GM10847 (cell line): ENCODE results near the gene OXSR1.

ENCODE experiments used
- POLR2A ChIP-seq: IDR thresholded peaks from 2 replicates; pipeline ENCODE4 v1.6.1; 2011; ENCODE audit not compliant: insufficient read length; ENCODE audit errors: extremely low read depth

Gene OXSR1

GRCh38 chr3:38264779-38265178 is 99.4 kb downstream of the OXSR1 start:
- no peak for TF ChIP-seq POLR2A

GRCh38 chr3:38265604-38266307 is 100.4 kb downstream of the OXSR1 start, which contains the start of gene SLC22A13:
SLC22A13 (plus strand) TSS chr3:38265812; CDS start chr3:38265861, 49 bp downstream.
- TF ChIP-seq POLR2A: no peak

- no peak for TF ChIP-seq POLR2A
Observed at GRCh38 chr3:38266810-38267209, 101.5 kb downstream of the OXSR1 start.

DNA sequence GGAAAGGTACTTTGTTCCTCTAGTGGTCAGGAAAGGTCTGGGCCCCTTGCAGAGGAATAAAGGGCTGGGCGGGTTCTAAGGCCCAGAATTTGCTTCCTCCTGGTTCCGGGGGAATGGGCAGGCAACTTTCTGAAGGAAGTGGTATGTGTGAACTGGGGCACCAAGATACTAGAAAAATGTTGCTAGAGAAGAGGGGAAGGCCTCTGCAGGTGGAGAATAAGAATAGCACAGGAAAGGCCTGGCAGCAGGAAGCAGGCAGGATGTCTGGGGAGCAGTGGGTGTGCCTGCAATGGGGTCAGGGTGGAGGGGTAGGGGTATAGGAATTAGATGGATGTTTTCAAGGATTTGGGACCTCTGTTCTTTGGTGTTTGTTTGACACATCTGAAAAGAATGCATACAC is 102.3 kb downstream of the OXSR1 start:
- TF ChIP-seq POLR2A: no peak

GRCh38 chr3:38268087-38268486 is 102.8 kb downstream of the OXSR1 start:
- no peak for TF ChIP-seq POLR2A

- TF ChIP-seq POLR2A: no peak
Observed at GRCh38 chr3:38268522-38268921, 103.2 kb downstream of the OXSR1 start.

- TF ChIP-seq POLR2A: no peak
Observed at GRCh38 chr3:38270606-38271005, 105.3 kb downstream of the OXSR1 start.

DNA sequence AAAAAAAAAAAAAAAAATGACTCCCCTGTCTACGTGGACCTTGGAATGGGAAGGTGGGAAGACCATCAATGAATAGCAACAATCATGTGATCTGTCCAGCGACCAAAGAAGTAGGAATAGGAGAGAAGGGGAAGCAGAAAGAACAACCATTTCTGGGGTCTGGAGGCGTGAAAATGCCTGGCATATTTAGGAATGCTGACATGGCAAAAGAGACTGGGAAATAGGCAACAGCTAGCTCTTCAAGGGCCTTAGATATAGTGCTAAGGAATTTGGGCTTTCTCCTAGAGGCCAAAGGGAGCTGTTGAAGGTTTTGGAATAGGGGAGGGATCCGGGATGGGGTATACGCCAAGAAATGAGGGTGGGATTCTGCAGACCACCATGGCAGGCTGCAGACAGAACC is 106.2 kb downstream of the OXSR1 start:
- no peak for TF ChIP-seq POLR2A

GRCh38 chr3:38274864-38275649 is 109.7 kb downstream of the OXSR1 start:
- no peak for TF ChIP-seq POLR2A

- no peak for TF ChIP-seq POLR2A
Observed at GRCh38 chr3:38275658-38276057, 110.3 kb downstream of the OXSR1 start.

DNA sequence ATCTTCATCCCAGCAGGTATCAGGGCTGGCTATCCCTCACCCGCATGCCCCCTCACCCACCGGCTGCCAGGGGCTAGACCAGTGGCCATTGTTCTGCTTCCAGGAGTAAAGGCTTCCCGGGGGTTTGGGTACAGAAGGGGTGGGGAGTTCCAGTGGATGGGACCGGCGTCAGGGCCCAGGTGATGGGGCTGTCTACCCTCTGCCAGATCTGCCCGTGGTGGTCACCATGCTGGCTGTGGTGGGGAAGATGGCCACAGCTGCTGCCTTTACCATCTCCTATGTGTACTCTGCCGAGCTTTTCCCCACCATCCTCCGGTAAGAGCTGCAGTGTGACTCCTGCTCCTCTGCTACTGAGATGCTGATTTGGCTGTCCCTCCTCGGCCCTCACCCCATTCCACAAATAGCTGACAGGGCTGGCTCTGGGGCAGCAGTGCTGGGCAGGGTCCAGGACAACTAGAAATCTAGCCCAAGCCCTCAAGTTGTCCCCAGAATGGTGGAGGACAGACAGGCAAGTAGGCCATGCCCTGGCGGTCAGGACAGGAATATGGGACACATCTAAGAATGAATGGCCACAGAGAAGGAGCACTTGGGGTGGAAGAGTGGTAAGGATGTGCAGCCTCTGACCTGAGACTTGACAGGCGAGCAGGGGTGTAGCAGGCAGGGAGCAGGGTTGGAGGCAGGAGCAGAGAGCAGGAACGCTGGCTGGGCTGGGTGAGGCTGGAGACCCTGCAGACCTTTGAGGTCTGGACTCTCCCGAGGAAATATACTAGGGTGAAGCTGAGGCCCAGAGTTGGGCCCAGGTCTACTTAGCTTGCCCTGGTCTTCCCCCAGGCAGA is 111.0 kb downstream of the OXSR1 start:
- TF ChIP-seq POLR2A: no peak

DNA sequence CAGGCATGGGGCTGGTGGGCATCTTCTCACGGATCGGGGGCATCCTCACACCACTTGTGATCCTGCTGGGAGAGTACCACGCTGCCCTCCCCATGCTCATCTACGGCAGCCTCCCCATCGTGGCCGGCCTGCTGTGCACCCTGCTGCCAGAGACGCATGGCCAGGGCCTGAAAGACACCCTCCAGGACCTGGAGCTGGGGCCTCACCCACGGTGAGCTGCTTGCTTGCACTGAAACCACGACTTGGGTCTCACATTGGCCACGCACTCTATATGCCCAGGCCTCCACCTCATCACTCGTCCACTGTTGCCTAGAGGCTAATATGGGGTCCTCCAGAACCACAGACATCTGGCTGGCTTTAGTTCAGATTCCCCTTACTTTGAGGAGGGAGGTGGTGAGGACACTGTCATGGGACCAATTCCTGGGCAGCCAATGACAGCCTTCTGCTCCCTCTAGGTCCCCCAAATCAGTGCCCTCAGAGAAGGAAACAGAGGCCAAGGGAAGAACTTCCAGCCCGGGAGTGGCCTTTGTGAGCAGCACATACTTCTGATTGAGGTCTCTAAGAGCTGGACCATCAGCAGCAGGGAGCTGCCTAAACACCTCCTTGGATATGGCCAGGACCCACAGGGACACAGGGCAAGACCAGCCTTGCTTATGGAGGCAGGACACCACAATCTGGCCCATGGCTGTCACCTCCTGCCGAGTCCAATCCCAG is 111.7 kb downstream of the OXSR1 start:
- no peak for TF ChIP-seq POLR2A

DNA sequence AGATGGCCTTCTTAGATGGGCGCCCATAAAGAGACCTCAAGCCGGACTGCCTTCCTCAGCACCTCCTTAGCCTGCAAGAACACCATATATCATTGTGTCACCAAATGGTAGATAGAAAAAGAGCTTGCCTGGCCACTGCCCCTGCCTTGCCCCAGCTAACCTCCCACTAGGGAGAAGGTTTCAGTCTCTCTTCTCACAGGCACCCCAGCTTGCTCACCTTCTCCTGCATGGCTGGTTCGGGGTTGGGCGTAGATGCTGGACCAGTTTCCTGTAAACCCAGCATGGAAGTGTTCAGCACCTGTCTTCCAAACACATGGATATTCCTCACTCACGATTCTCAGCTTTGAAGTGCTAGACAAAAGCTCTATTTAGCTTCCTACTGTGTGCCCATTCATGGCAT is 113.5 kb downstream of the OXSR1 start:
- no peak for TF ChIP-seq POLR2A

GRCh38 chr3:38281895-38282686 is 116.8 kb downstream of the OXSR1 start, which contains the start of gene SLC22A14:
SLC22A14 (plus strand) TSS chr3:38282294; CDS start chr3:38306027, 23,733 bp downstream.
- no peak for TF ChIP-seq POLR2A
